Testis (tissue), 2 donors: ENCODE measurements around the gene PISD.

ENCODE experiments used
- CTCF ChIP-seq, 3 experiments: fragments of 450-650 bp in 2 of 3; fragments of 200-600 bp in 1 of 3; sonication (generic) in 1 of 3; IDR thresholded peaks; one replicate each; pipeline ENCODE4 v1.5.1; 2016 to 2019; ENCODE audit warnings: antibody characterized with exemption in 3 of 3, mild to moderate bottlenecking in 2 of 3, moderate library complexity in 1 of 3
- POLR2A ChIP-seq: fragments of 450-650 bp; IDR thresholded peaks from one replicate; pipeline ENCODE4 v1.6.1; 2017; ENCODE audit warnings: antibody characterized with exemption, mild to moderate bottlenecking, moderate library complexity

GRCh38 chr22:31622980-31623379 lies 39.0 kb downstream of the PISD start:
- TF ChIP-seq CTCF (IDR thresholded peaks at IDR 0.05), result no peak
- TF ChIP-seq POLR2A, result no peak
